ENCODE data around the gene HGS. TPM values are rescaled to one million over a fixed set of nuclear protein-coding genes. Genes with fewer than 3 reads are reported as not detected.
A peak's percentile ranks its signal among the peaks of the same experiment; 100 is the strongest.

HGS gene
- total and polyA plus RNA-seq, 3 experiments from 2014 or later, result 36.7 to 135 (median 122) TPM

DNA sequence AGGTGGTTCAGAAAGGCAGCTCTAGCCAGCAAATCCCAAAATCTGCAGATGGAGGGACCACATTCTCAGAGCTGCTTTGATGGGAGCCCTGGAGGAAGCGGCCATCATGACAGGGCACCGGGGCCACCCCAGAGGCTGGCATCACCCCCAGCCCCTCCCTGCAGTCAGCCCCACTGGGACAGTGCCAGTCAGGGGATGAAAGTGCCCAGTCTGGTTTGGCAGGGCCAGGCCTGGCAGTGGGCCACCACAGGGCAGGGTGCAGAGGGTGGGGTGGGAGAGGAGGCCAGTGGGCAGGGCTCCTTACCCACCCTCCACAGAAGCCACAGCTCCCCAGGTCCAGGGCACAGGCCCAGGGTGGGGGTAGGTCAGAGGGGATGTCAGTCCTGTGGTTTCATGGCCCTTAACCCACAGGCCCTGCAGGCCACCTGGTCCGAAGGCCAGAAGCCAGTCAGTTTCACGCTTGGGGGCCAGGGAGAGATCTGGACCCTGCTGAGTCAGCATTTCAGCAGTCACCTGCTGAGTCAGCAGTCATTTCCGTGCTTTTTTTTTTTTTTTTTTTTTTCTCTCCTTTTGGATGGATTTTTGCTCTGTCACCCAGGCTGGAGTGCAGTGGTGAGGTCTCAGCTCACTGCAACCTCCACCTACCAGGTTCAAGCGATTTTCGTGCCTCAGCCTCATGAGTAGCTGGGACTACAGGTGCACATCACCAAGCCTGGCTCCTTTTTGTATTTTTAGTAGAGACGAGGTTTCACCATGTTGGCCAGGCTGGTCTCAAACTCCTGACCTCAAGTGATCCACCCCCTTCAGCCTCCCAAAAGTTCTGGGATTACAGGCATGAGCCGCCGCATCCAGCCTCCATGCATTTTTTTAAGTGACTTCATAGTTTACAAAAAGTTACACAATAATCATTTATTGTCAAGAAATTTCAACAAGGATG lies 38.6 kb downstream of the HGS start:
- CTCF ChIA-PET, result no interaction called here
- H3K9me3 Mint-ChIP-seq, result no peaks in the 10 kb centered on the region

DNA sequence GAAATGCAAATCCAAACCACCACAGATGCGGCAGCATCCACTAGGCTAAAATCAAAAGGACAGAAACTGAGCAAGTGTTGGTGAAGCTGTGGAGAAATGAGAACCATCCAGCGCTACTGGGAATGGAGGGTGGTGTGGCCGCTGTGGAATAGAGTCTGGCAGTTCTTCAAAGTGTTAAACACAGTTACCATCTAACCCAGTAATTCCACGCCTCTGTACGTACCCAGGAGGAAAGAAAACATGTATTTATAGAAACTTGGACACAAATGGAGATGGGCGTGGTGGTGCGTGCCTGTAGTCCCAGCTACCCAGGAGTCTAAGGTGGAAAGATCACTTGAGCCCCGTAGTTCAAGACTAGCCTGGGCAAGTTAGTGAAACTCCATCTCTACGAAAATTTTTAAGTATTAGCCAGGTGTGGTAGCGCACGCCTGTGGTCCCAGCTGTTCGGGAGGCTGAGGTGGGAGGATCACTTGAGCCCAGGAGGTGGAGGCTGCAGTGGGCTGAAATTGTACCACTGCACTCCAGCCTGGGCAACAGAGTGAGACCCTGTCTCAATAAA lies 39.9 kb downstream of the HGS start:
- H3K36me3 Mint-ChIP-seq, result no peaks in the 10 kb centered on the region
- H3K4me3 Mint-ChIP-seq, result no peak overlapping the region
- POLR2A ChIA-PET, result interaction anchor here (0.7 kb wide), 1 partner anchor 205 kb away, joined by 4 read pairs; no protein-coding TSS in a partner anchor

More for the DNA sequence above, 38.6 kb downstream of the HGS start:
- no peaks in the 10 kb centered on the region for H3K36me3 Mint-ChIP-seq
- no peak overlapping the region for H3K27ac Mint-ChIP-seq
- Histone ChIP-seq H3K4me1 (ENCODE audit: insufficient read depth, low read length) (no peaks in the 10 kb centered on the region), H3K4me3 (ENCODE audit: low read length) (no peak overlapping the region), H3K36me3 (ENCODE audit: insufficient read depth, low read length) (no peaks in the 10 kb centered on the region), H3K27me3 (ENCODE audit: insufficient read depth, low read length, poor library complexity, severe bottlenecking) (no peaks in the 10 kb centered on the region), H3K9me3 (ENCODE audit: low read length) (no peaks in the 10 kb centered on the region), H3K27ac (ENCODE audit: low read depth, low read length) (no peak overlapping the region)
- H3K4me1 Mint-ChIP-seq, result no peaks in the 10 kb centered on the region
- POLR2A ChIA-PET, result interaction anchor here (0.6 kb wide), 2 partner anchors 55 to 101 kb away, joined by 3 to 5 read pairs; no protein-coding TSS in a partner anchor
- DNase-seq, result no peak
- H3K27me3 Mint-ChIP-seq, result peaks cover 3 to 15% of the 10 kb centered on the region in 2 donors
- H3K4me3 Mint-ChIP-seq, result no peak overlapping the region

DNA sequence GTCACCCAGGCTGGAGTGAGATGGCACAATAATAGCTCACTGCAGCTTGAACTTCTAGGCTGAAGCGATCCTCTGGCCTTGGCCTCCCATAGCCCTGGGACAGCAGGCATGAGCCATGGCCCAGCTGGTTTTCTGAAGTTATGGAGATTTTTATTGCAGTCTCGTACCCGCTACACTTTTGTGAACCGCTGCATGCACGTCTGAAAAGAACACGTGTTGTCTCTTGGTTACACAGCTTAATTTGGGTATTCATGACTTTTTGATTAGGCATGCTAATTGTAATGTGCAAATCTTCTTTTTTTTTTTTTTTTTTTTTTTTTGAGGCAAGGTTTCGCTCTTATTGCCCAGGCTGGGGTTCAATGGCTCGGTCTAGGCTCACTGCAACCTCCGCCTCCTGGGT lies 41.6 kb downstream of the HGS start:
- no peak for DNase-seq
- no peak overlapping the region for H3K27ac ChIP-seq (ENCODE audit: low read depth, low read length)
- Mint-ChIP-seq H3K9me3 (no peaks in the 10 kb centered on the region), H3K27me3 (peaks cover 5 to 18% of the 10 kb centered on the region in 2 donors), H3K27ac (no peak overlapping the region), H3K4me1 (no peaks in the 10 kb centered on the region), H3K4me3 (no peak overlapping the region), H3K36me3 (no peaks in the 10 kb centered on the region)
- no peak overlapping the region for H3K4me3 ChIP-seq (ENCODE audit: low read length)
- H3K36me3 ChIP-seq (ENCODE audit: insufficient read depth, low read length), result no peaks in the 10 kb centered on the region
- no peaks in the 10 kb centered on the region for H3K9me3 ChIP-seq (ENCODE audit: low read length)
- no peaks in the 10 kb centered on the region for H3K27me3 ChIP-seq (ENCODE audit: insufficient read depth, low read length, poor library complexity, severe bottlenecking)
- H3K4me1 ChIP-seq (ENCODE audit: insufficient read depth, low read length), result no peaks in the 10 kb centered on the region
- CTCF ChIA-PET, result no interaction called here
- POLR2A ChIA-PET, result no interaction called here

More for the DNA sequence above, 39.9 kb downstream of the HGS start:
- Histone ChIP-seq H3K27ac (ENCODE audit: low read depth, low read length) (no peak overlapping the region), H3K9me3 (ENCODE audit: low read length) (no peaks in the 10 kb centered on the region), H3K36me3 (ENCODE audit: insufficient read depth, low read length) (no peaks in the 10 kb centered on the region), H3K4me1 (ENCODE audit: insufficient read depth, low read length) (no peaks in the 10 kb centered on the region), H3K27me3 (ENCODE audit: insufficient read depth, low read length, poor library complexity, severe bottlenecking) (no peaks in the 10 kb centered on the region), H3K4me3 (ENCODE audit: low read length) (no peak overlapping the region)
- Mint-ChIP-seq H3K9me3 (no peaks in the 10 kb centered on the region), H3K27ac (no peak overlapping the region), H3K4me1 (no peaks in the 10 kb centered on the region), H3K27me3 (peaks cover 3 to 15% of the 10 kb centered on the region in 2 donors)
- no peak for DNase-seq
- CTCF ChIA-PET, result no interaction called here

DNA sequence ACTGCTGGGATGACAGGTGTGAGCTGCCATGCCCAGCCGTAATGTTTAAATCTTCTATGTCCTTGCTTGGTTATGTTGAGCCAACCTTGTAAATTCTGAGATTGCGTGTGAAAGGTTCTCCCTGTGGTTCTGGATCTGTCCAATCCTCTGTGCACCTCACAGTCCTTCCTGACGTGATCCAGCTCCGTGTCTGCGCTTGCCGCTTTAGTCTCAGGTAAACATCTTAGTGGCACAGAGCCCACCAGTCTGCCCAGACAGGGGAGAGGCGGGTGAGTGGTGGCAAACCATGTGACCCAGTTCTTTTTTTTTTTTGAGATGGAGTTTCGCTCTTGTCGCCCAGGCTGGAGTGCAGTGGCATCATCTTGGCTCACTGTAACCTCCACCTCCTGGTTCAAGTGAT lies 42.2 kb downstream of the HGS start:
- CTCF ChIA-PET, result no interaction called here
- H3K9me3 ChIP-seq (ENCODE audit: low read length), result no peaks in the 10 kb centered on the region
- H3K27me3 ChIP-seq (ENCODE audit: insufficient read depth, low read length, poor library complexity, severe bottlenecking), result no peaks in the 10 kb centered on the region
- POLR2A ChIA-PET, result no interaction called here
- H3K4me3 ChIP-seq (ENCODE audit: low read length), result no peak overlapping the region
- no peaks in the 10 kb centered on the region for H3K36me3 ChIP-seq (ENCODE audit: insufficient read depth, low read length)
- Mint-ChIP-seq H3K9me3 (no peaks in the 10 kb centered on the region), H3K4me1 (no peaks in the 10 kb centered on the region), H3K27ac (no peak overlapping the region), H3K4me3 (no peak overlapping the region), H3K36me3 (no peaks in the 10 kb centered on the region), H3K27me3 (peaks cover 8 to 21% of the 10 kb centered on the region in 2 donors)
- H3K27ac ChIP-seq (ENCODE audit: low read depth, low read length), result no peak overlapping the region
- no peaks in the 10 kb centered on the region for H3K4me1 ChIP-seq (ENCODE audit: insufficient read depth, low read length)
- no peak for DNase-seq

DNA sequence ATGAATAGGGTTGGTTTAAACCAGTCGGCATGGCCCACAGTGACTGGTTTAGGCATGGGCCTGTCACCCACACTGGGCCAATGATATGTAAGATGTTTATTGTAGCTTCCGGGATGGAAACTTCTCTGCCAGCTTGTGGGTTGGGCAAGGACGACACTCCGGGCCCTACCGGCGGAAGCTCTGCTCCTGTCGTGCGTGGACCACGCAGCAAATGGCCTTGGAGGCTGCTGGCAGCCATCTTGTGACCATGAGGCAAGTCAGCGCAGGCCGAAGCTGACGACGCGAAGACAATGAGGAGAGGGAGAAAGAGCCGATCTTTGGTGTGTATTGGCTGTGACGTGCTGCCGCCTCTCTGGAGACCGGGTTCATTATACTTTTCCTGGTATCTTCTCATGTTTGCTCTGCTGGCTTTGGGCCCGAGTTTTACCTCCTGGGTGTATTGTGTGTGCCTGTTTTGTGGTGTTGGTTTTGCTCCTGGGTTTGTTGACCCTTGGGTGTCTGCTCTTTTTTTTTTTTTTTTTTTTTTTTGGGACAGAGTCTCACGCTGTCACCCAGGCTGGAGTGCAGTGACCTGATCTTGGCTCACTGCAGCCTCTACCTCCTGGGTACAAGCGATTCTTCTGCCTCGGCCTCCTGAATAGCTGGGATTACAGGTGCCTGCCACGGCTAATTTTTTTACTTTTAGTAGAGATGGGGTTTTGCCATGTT lies 43.7 kb downstream of the HGS start:
- H3K27ac ChIP-seq (ENCODE audit: low read depth, low read length), result no peak overlapping the region
- no peak for DNase-seq
- no peaks in the 10 kb centered on the region for H3K36me3 ChIP-seq (ENCODE audit: insufficient read depth, low read length)
- H3K4me3 Mint-ChIP-seq, result no peak overlapping the region
- ChIA-PET POLR2A (no interaction called here), CTCF (no interaction called here)
- H3K9me3 ChIP-seq (ENCODE audit: low read length), result no peaks in the 10 kb centered on the region
- H3K4me1 ChIP-seq (ENCODE audit: insufficient read depth, low read length), result no peaks in the 10 kb centered on the region
- peak overlapping the region in 1 of 8 donors; percentile 10 for H3K27ac Mint-ChIP-seq
- H3K4me1 Mint-ChIP-seq, result no peaks in the 10 kb centered on the region
- H3K27me3 Mint-ChIP-seq, result peaks cover 11 to 28% of the 10 kb centered on the region in 2 donors
- no peaks in the 10 kb centered on the region for H3K27me3 ChIP-seq (ENCODE audit: insufficient read depth, low read length, poor library complexity, severe bottlenecking)
- H3K4me3 ChIP-seq (ENCODE audit: low read length), result no peak overlapping the region
- no peaks in the 10 kb centered on the region for H3K36me3 Mint-ChIP-seq
- no peaks in the 10 kb centered on the region for H3K9me3 Mint-ChIP-seq

DNA sequence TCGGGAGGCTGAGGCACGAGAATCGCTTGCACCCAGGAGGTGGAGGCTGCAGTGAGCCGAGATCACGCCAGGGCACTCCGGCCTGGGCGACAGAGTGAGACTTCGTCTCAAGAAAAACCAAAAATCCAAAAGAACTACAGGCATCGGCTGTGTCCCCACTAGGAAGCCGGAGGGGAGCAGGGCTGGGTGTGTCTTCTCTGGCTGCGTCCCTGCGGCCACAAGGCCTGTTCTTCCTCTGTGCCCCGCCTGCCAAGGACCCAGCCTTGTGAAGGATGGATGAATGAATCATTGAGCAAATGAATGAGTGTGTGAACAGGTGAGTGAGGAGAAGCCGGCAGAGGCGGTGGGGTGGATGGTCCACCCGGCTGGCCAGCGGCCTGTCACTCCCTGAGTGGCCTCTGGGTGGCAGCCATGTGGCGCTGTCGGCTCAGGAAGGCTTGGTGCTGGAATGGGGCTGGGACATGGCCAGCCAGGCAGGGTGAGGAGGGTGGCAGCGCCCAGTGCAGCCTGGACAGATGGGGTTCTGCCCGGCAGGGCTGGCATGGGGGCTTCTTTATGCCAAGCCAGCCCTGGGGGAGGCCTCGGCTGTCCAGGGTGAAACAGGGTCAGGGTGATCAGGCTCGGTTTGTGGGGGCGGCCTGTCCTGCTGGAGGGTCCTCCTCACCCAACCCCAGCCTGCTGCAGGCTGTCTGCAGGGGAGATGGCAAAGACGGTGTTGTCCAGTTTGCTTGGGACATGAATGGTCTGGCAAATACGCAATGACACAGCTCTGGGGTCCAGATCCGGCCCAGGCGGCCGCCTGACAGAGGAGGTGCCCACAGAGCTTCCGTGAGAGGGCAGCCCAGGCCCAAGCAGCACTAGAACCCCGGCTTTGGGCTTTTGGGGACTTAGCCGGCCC lies 49.9 kb downstream of the HGS start:
- no peak overlapping the region for H3K27ac ChIP-seq (ENCODE audit: low read depth, low read length)
- Mint-ChIP-seq H3K36me3 (no peaks in the 10 kb centered on the region), H3K4me3 (no peak overlapping the region), H3K27me3 (peaks cover 16 to 36% of the 10 kb centered on the region in 2 donors), H3K27ac (no peak overlapping the region), H3K9me3 (no peaks in the 10 kb centered on the region), H3K4me1 (peaks cover 0 to 8% (median 5%) of the 10 kb centered on the region in 3 donors)
- no peaks in the 10 kb centered on the region for H3K4me1 ChIP-seq (ENCODE audit: insufficient read depth, low read length)
- peak in 4 of 5 donors; percentile 21 to 69 (median 28) for DNase-seq
- ChIA-PET POLR2A (no interaction called here), CTCF (no interaction called here)
- no peaks in the 10 kb centered on the region for H3K36me3 ChIP-seq (ENCODE audit: insufficient read depth, low read length)
- no peaks in the 10 kb centered on the region for H3K9me3 ChIP-seq (ENCODE audit: low read length)
- no peak overlapping the region for H3K4me3 ChIP-seq (ENCODE audit: low read length)
- peaks cover 4% of the 10 kb centered on the region for H3K27me3 ChIP-seq (ENCODE audit: insufficient read depth, low read length, poor library complexity, severe bottlenecking)

DNA sequence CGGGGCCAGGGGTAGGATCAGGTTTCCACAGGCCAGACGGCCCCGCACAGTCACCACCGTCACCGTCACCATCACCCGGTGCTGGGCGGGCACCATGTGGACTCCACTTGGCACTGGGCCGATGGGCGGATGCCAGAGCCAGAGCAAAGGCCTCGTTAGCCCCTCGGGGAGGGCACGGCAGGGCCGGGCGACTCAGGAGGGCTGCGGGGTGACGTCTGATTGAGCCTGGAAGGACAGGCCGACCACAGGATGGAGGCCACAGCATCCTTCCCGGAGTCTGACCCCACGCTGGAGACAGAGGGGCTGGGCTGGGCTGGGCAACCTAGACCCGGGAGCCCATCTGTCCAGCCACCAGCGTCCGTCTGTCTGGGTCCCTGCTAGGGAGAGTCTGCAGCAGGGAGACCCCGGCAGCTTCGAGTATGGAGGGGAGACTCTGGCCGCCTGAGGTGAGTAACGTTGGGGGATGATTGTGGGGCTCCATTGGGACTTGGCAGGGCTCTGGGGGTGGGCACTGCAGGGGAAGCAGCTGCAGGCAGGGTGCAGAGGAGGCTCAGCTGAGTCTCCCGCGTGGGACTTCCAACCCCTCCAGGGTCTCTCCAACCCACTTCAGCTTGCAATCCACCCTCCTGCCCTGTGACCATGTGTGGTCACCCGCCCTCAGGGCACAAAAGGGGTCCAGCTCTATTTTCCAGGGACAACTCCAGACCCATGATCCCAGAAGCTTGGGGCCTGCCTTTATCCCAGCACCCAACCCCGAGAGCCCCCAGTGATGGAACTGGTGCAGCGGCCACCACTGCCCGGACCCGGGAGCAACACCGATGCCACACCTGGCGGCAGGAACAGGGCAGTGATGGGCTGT lies 50.8 kb downstream of the HGS start:
- Mint-ChIP-seq H3K27ac (no peak overlapping the region), H3K36me3 (no peaks in the 10 kb centered on the region), H3K4me1 (peaks cover 0 to 8% (median 5%) of the 10 kb centered on the region in 3 donors), H3K27me3 (peaks cover 16 to 37% of the 10 kb centered on the region in 2 donors), H3K4me3 (no peak overlapping the region), H3K9me3 (no peaks in the 10 kb centered on the region)
- H3K27me3 ChIP-seq (ENCODE audit: insufficient read depth, low read length, poor library complexity, severe bottlenecking), result peaks cover 4% of the 10 kb centered on the region
- H3K27ac ChIP-seq (ENCODE audit: low read depth, low read length), result no peak overlapping the region
- POLR2A ChIA-PET, result no interaction called here
- H3K9me3 ChIP-seq (ENCODE audit: low read length), result no peaks in the 10 kb centered on the region
- H3K4me3 ChIP-seq (ENCODE audit: low read length), result no peak overlapping the region
- DNase-seq, result no peak
- no peaks in the 10 kb centered on the region for H3K4me1 ChIP-seq (ENCODE audit: insufficient read depth, low read length)
- CTCF ChIA-PET, result interaction anchor here (0.5 to 1.2 kb wide), 2 partner anchors 105 to 226 kb away, joined by 3 read pairs; no protein-coding TSS in a partner anchor
- H3K36me3 ChIP-seq (ENCODE audit: insufficient read depth, low read length), result no peaks in the 10 kb centered on the region
